Ovary (tissue), 3 donors: ENCODE results near the gene ZNF341.

Experiments
- CTCF ChIP-seq, 3 donors: fragments of 450-650 bp in 2 of 3; fragments of 200-600 bp in 1 of 3; IDR thresholded peaks; one replicate each; pipeline versions ENCODE4 v1.5.1 to v1.8.0; 2016 to 2022; ENCODE audit warnings: antibody characterized with exemption in 3 of 3, mild to moderate bottlenecking in 1 of 3
- EP300 ChIP-seq: sonication (generic); formaldehyde crosslinking; IDR thresholded peaks from one replicate; pipeline ENCODE4 v1.6.1; 2017; ENCODE audit warnings: antibody characterized with exemption
- POLR2A ChIP-seq: fragments of 450-650 bp; IDR thresholded peaks from one replicate; pipeline ENCODE4 v1.6.1; 2017; ENCODE audit warnings: antibody characterized with exemption, mild to moderate bottlenecking, moderate library complexity
- donor health status: DM: no; HTN: no; CAD: no.

DNA sequence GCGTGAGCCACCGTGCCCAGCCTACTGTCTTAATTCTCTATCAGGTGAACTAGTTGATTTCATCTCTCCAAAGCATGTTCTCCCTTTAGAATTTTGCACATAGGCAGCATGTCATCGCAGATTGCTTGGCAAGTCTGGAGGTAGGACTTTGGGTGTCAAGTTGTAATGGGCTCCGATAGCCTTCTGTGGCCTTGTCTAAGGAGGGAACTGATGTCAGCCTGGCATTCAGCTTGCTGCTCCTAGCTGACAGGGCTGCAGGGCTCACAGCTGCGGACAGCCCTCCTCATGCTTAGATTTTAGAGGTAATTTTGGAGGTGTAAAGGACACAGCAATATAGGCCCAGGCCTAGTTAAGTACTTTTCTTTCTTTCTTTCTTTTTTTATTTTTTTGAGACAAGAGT lies 90.6 kb downstream of the ZNF341 start:
- no peak for TF ChIP-seq POLR2A
- no peak for TF ChIP-seq CTCF (IDR thresholded peaks at IDR 0.05)
- TF ChIP-seq EP300, result no peak
